GM18502 (cell line): ENCODE results near the gene NLGN1.

ENCODE experiments used
- ATAC-seq: cut with Tn5 transposase; IDR thresholded peaks from one replicate; pipeline ENCODE4 v1.9.1; 2021; ENCODE audit warnings: mild to moderate bottlenecking; ENCODE audit not compliant: unreplicated experiment, poor library complexity

NLGN1 gene

GRCh38 chr3:173889596-173889995 lies 492.1 kb downstream of the NLGN1 start:
- ATAC-seq = no peak

GRCh38 chr3:173890091-173890490 lies 492.5 kb downstream of the NLGN1 start:
- no peak for ATAC-seq

- ATAC-seq = no peak
Observed at GRCh38 chr3:173891272-173892100, 493.9 kb downstream of the NLGN1 start.

GRCh38 chr3:173892547-173892946 lies 495.0 kb downstream of the NLGN1 start:
- ATAC-seq = no peak

- ATAC-seq = no peak
Observed at GRCh38 chr3:173893066-173893465, 495.5 kb downstream of the NLGN1 start.

GRCh38 chr3:173893835-173894234 lies 496.3 kb downstream of the NLGN1 start:
- no peak for ATAC-seq

- ATAC-seq = no peak
Observed at GRCh38 chr3:173897631-173898030, 500.1 kb downstream of the NLGN1 start.

- ATAC-seq = no peak
Observed at GRCh38 chr3:173901649-173902048, 504.1 kb downstream of the NLGN1 start.

- no peak for ATAC-seq
Observed at GRCh38 chr3:173902401-173902800, 504.9 kb downstream of the NLGN1 start.

GRCh38 chr3:173902871-173903270 lies 505.3 kb downstream of the NLGN1 start:
- ATAC-seq = no peak

- no peak for ATAC-seq
Observed at GRCh38 chr3:173905381-173905780, 507.8 kb downstream of the NLGN1 start.

GRCh38 chr3:173911446-173911845 lies 513.9 kb downstream of the NLGN1 start:
- no peak for ATAC-seq

GRCh38 chr3:173912126-173912525 lies 514.6 kb downstream of the NLGN1 start:
- ATAC-seq = no peak

- ATAC-seq = no peak
Observed at GRCh38 chr3:173913397-173913796, 515.9 kb downstream of the NLGN1 start.

GRCh38 chr3:173913974-173914421 lies 516.5 kb downstream of the NLGN1 start:
- no peak for ATAC-seq

- ATAC-seq = no peak
Observed at GRCh38 chr3:173916799-173917198, 519.3 kb downstream of the NLGN1 start.

- ATAC-seq = peak; percentile 83
Observed at GRCh38 chr3:173920386-173920785, 522.8 kb downstream of the NLGN1 start.

GRCh38 chr3:173921732-173922131 lies 524.2 kb downstream of the NLGN1 start:
- ATAC-seq = no peak

- ATAC-seq = no peak
Observed at GRCh38 chr3:173923204-173923603, 525.7 kb downstream of the NLGN1 start.

- ATAC-seq = no peak
Observed at GRCh38 chr3:173930251-173930650, 532.7 kb downstream of the NLGN1 start.

- ATAC-seq = peak; percentile 92
Observed at GRCh38 chr3:173932624-173933023, 535.1 kb downstream of the NLGN1 start.

GRCh38 chr3:173933113-173933512 lies 535.6 kb downstream of the NLGN1 start:
- peak; percentile 9 for ATAC-seq
